PC-9 (cell line): ENCODE data around the gene GSG1L2.

Source experiments
- EZH2 ChIP-seq: fragments of 200-600 bp; sonication (generic); IDR thresholded peaks from 2 replicates; pipeline ENCODE4 v1.8.0; 2017; ENCODE audit warnings: antibody characterized with exemption, low read depth
- TF ChIP-seq, protein P1 (sequence below): fragments of 200-600 bp; sonication (generic); conservative IDR thresholded peaks from 2 replicates; pipeline ENCODE4 v1.6.1; 2017; ENCODE audit warnings: mixed run types, antibody characterized with exemption, mild to moderate bottlenecking, moderate library complexity

DNA sequence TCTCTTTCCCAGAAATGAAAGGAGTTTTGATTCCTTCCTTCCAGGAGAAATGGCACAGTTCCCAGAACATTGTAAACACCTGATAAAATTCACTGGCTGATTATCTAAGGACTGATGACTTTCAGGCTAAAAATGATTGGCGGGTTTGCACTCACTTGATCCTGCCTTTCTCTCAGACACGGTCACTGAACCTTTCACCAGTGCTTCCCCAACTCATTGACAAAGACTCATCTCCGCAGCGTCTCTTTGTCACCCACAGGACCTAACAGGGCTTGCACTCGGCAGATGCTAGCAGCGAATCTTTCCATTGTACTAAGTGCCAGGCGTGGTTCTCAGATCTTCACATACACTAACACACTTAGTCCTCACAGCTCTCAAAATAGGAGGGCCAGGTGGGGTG lies 23.2 kb downstream of the GSG1L2 start:
- TF ChIP-seq, protein P1, sequence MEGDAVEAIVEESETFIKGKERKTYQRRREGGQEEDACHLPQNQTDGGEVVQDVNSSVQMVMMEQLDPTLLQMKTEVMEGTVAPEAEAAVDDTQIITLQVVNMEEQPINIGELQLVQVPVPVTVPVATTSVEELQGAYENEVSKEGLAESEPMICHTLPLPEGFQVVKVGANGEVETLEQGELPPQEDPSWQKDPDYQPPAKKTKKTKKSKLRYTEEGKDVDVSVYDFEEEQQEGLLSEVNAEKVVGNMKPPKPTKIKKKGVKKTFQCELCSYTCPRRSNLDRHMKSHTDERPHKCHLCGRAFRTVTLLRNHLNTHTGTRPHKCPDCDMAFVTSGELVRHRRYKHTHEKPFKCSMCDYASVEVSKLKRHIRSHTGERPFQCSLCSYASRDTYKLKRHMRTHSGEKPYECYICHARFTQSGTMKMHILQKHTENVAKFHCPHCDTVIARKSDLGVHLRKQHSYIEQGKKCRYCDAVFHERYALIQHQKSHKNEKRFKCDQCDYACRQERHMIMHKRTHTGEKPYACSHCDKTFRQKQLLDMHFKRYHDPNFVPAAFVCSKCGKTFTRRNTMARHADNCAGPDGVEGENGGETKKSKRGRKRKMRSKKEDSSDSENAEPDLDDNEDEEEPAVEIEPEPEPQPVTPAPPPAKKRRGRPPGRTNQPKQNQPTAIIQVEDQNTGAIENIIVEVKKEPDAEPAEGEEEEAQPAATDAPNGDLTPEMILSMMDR: no peak
- no peak for TF ChIP-seq EZH2
